Suppressor macrophage (primary cell): ENCODE results near the gene DIO1.

Experiments used
- DNase-seq, 4 experiments: peaks; one replicate each; pipeline ENCODE4 v3.0.0-alpha.2; 2020 to 2022

Gene DIO1

DNA sequence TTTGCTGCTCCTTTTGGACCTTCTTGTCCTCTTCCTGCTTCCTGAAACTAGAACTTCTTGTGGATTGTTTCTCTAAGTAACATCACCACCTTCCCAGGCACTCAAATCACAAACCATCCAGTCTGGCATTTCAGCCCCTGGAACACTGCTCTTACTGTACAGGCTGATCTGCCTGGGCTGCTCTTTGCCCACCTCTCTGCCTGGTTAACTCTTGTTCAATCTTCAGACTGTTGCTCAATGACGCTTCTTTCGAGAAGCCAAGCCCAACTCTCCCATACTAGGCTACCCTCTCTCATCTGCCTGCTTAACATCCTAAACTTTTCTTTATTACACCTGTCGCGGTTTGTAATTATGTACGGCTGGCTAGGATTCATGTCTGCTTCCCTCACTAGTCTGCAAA is 657 bp downstream of the DIO1 start:
- DNase-seq: no peak

DNA sequence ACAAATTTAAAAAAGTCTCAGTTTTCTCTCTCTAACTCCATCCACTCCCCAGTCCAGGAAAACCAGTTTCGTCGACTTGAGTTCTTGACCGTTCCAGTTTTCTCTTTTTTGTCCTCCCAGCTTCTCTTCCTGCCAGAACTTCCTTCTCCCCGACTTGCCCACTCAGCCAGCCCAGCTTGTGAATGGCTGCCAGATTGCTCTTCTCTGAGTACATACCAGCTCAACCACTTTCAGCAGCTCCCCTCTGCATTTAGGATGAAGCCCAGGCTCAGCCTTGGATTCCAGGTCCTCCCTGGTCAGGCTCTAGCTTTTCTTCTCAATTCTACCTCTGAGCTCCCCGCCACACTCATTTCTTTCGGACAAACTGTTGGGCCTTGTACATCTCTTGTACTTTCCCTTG is 1.4 kb downstream of the DIO1 start:
- peak in 3 of 4 experiments; percentile 23 to 47 (median 44) for DNase-seq

DNA sequence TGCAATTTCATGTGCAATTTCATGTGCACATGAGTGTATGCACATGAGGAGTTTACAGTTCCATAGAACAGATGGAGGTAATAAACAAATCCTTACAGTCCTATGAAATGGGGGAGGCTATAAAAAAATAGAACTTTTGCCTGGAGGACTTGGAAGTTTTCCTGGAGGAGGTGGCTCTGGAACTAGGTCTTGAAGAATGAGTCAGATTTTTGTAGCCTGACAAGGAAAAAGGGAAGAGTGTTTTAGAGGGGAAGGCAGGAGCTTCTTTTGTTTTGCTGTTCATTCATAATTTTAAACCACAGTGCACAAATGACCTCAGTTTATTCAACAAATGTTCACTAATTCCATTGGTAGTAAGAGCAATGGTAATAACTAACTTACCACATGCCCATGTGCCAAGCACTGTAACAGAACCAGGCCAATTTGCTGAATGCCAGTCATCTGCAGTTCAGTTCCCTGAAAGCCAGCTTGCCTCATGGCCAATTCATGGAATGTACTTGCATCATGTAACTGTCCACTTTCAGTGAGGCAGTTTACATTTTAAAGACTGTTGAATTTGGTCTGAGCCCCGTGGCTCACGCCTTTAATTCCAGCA is 2.7 kb downstream of the DIO1 start:
- DNase-seq: peak; percentile 61 to 80 (median 68)

DNA sequence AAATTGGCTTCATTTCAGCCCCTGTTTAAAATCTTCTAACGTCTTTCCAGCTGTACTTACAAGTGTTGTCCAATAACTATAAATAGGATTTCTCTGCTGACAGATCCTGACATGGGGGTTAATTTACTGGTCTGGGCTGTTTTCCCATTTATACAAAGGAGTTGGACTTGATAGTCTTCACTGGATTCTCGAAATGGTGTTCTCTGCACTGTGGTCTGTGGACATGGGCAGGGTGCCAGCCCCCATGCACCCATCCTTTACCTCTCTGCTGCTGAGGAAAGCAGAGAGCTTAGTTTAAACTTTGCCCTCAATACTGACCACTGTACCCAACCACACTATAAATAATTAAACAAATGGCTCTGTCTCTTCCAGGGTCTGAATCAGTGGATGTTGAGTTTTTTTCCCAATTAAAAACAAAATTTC is 5.2 kb downstream of the DIO1 start:
- no peak for DNase-seq

DNA sequence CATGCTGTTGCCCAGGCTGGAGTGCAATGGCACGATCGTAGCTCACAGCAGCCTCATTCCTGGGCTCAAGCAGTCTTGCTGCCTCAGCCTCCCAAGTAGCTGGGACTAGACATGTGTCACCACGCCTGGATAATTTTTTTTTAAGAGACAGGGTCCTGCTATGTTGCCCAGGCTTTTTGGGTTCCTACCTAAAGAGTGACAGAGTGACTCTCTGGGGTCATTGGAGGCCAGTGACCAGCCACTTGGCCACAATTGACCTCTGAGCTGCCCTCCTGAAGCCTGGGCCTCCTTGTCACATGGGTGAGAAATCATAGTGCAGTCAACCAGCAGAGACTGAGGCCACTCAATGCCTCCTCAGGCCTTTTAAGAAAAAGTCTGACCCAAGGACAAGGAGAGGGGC is 5.7 kb downstream of the DIO1 start:
- DNase-seq: no peak

DNA sequence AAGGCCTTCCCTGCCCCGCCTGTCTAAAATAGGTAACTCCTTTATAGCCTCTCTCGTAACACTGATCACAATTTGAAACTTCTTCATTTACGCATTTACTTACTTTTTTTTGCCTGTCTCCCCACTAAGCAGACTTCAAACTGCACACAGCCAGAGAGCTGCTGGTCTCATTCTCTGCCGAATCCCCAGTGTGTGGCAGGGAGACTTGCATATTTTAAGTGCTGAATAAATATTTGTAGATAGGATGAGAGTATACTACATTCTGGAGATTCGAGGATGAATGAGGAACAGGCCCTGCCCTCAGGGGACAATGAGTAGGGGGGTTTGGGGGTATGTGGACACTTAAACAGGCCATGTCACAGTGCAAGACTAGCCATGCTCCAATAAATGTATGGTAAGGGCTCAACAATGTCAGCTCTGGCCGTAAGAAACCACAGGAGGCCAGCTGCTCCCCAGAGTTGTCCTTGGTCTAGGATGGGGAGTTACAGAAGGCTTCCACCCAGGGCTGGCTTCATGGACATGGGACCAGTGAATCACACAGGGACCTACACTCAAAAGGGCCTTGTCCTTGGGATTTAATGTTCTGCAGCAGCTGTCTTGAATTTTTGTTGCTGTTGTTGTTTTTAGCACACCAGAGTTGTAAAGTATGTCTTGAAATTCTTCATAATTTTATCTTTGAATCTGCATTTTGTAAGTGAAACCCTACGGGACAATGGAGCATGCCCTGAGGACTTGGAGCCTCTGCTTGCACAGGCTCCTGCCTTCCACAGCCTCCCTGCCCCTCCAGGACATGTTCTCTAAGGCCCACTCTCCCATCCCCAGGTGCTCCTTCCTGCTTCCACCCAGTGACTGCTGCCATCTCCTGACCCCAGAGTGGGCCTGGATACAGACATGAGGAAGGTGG is 8.5 kb downstream of the DIO1 start:
- no peak for DNase-seq

DNA sequence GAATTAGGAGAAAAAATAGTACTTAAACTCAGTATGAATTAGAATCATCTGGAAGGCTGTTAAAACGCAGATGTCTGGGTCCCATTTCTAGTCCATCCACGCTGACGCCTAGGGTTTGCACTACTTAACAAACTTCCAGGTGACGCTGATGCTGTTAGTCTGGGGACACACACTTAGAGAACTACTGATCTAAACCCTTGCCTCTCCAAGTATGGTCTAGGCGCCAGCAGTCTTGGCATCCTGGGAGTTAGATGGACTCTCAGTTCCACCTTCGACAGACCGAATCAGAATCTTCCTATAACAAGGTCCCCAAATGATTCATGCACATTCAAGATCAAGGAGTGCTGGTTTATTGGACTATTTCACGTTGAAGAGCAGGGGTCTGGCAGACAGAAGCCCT is 11.5 kb downstream of the DIO1 start:
- no peak for DNase-seq

DNA sequence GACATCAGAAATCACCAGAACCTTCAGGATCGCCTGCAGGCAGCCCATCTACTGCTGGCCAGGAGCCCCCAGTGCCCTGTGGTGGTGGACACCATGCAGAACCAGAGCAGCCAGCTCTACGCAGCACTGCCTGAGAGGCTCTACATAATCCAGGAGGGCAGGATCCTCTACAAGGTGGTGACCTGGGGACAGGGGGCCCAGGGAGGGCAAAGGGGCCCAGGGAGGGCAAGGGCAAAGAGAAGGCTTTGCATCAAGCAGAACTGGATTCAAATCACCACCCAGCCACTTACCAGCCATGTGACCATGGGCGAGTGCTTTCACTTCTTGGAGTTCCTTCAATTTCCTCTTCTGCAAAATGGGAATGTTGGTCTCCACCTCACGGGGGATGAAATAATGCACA is 12.1 kb downstream of the DIO1 start:
- peak in 1 of 4 experiments; percentile 28 for DNase-seq

DNA sequence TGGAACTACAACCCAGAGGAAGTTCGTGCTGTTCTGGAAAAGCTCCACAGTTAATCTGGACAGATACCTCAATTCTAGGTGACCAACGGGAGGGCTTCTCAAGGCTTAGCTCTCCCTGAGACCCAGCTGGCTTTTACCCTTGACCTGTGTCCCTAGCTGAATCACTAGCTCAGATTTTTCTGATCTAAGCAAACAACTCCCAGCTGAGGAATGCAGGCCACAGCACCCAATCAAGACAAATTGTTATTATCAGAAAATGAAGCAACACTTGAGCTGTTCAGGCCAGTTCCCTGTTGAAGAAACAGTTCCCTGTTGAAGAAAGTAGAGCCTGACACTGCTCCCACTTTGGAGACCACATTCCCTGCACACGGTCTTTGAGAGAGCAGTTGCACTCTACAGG is 16.0 kb downstream of the DIO1 start:
- no peak for DNase-seq

DNA sequence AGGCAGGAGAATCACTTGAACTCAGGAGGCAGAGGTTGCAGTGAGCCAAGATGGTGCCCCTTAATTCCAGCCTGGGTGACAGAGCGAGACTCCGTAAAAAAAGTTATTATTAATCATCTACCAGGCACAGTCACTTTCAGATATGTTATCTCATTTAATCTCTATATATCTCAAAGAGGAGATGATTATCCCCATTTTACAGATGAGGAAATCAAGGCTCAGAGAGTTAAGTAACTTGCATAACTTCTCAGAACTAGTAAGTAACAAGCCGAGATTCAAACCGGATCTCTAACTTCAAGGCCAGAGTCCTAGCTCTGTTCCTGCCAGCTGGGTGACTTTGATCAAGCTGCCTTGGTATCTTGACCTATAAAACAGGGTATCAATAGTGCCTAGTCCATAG is 17.5 kb downstream of the DIO1 start:
- DNase-seq: no peak

DNA sequence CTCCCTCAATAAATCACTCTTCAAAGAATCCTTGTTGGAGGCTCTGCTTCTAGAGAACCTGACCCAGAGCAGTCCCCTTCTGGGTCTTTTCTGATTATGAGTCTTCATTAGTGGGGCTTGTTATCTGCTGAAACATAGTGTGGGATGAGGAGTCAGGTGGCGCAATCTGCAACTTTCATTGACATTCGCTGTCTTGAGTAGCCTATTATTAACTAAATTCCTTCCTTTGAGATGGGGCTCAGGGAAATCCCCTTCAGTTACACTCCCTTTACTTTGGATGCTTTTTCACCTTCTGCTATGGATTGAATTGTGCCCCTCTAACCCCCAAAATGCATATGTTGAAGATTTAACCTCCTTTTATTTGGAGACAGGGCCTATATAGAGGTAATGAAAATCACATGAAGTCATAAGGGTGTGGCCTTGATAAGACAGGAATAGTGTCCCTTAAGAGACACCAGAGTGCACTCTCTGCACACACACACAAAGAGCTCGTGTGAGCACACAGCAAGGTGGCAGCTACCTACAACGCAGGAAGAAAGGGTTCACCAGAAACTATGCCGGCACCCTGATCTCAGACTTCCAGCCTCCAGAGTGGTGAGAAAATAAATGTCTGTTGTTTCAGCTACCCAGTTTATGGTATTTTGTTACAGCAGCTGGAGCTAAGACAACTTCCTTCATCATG is 19.5 kb downstream of the DIO1 start:
- no peak for DNase-seq

DNA sequence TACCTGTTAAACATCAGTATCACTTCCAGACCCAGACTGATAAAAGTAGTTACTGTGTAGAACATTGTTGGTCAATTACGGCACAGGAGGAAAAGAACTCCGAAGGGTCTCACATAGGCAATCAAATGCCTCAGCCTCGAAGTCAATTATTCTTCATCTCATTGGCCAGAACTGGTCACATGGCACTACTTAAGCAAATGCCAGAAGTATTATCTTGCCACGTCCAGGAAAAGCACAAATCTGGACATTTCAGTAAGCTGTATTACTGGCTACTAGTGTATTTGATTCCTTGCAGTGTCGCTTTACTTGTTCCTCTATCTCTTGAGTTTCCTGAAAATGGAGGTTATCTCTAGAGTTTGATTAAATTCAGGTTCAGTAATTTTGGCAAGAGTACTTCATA is 24.4 kb downstream of the DIO1 start:
- DNase-seq: no peak

DNA sequence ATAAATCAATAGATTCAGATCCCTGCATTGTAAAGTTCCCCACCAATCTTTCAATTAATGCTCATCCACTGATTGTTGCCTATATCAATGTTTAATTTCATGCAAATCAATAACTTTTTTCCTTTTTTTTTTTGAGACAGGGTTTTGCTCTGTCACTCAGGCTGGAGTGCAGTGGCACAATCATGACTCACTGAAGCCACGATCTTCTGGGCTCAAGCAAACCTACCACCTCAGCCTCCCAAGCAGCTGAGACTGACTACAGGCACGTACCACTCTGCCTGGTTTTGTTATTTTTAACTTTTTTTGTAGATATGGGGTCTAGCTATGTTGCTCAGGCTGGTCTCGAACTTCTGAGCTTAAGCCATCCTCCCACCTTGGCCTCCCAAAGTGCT is 25.7 kb downstream of the DIO1 start:
- DNase-seq: no peak

DNA sequence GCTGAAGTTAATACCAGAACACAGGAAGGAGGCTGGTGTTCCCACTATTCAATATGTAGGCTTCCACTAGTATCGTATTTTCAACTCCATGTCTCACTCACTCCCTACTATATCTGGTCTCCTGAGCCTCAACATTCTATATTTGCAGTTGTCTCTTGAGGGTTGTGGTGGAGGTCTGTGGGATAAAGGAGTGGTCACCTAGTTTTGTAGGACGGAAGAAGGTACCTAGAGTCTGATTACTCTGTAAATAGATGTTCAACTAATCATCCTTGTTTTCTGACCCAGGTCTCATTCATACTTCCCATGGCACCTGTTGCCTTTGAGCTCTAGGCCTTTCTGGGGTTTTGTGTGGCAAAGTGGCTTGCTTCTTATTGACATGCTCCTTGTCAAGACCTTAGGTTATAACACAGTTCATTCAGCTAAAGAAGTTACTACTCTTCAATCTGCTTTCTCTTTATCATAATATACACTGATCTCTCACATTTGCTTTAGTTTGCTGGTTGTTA is 33.4 kb downstream of the DIO1 start:
- no peak for DNase-seq

DNA sequence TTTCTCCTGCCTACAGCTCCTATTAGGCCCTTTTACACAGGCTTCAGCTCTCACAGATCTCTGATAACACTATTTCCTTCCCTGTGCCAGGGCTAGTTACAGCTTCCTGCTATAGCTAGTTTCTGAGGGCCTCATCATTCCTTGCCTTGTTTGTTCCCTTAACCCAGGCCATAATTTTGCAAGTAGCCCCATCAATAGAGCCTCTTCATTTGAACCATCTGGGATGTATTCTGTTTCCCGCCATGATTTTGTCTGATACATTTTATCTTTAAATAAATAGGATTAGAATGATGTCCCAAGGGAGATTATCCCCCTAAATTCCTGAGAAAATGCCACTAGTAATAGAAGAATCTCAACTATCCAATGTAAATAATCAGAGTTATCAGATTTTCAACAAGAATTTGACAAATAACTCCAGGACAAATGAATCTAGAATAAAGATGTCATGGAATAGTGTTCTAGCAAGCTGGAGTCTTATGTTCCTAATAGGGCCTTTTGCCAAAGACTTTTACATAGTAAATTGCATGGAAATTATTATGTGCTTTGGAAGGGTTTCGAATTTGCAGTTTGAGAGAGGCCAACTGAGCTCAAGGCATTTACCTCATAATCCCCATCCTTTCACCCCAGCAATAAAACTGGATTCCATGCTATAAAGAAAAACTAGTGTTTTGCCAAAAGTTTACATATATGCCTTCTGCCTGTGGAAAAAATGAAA is 35.4 kb downstream of the DIO1 start:
- DNase-seq: no peak

DNA sequence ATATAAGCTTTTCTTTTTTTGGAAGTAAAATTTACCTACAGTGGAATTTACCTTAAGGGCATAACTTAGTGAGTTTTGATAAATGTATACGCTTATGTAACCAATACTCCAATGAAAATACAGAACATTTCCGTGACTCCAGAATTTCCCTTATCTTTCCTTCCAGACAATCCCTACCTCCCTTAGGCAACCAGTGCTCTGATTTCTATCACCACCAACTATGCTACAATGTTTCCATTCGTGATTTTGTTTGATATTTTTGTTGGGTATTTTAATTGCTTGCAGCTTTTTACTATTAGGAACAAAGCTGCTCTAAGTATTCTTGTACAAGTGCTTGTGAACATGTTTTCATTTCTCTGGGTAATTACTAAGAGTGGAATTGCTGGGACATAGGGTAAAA is 36.9 kb downstream of the DIO1 start:
- no peak for DNase-seq

DNA sequence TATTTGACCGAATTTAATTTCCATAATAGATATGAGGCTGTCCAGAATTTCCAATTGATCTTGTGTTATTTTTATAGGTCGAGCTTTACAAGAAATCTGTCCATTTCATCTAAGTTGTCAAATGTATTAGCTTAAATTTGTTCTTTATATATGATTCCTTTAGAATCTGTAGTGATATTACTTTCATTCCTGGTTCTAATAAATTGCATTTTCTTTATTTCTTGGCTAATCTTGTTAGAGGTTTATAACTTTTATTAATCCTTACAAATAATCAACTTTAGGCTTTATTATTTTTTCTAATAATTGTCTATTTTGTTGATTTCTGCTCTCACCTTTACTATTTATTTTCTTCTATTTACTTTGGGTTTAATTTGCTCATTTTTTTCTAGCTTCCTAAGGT is 37.5 kb downstream of the DIO1 start:
- no peak for DNase-seq

DNA sequence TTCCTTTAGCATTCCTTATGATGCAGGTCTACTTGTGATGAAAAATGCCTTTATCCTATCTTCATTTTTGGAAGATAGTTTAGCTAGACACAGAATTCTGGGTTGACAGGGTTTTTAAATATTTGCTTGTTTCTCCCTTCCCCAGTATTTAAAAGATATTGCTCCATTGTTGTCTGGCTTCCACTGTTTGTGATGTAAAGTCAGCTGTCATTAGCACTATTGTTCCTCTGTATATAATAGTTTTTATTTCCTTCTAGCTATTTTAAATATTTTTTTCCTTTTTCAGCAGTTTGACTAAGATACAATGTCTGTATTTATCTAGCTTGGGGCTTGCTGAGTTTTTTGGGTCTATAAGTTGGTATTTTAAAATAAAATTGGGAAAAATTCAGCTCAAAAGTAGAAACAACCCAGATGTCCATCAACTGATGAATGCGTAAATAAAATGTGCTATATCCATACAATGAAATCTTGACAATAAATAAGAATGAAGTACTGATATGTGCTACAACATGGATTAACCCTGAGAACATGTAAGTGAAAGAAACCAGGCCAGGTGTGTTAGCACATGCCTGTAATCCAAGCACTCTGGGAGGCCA is 40.3 kb downstream of the DIO1 start:
- no peak for DNase-seq

DNA sequence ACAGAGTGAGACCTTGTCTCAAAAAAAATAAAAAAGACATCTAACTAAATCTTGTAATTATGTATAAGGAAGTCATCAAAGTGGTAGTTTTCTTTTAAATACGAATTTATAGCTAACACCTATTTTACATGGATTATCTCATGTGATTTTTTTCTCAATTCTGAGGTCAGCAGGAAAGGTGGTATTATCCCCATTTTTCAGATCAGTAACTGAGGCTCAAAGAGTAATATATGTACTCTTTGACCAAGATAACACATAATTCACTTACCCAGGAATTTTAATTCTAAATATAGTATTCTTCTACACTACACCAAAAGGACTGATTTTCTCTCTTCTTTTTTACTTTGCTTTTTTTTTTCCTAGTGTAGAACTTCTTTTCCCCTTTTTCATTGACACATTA is 42.4 kb downstream of the DIO1 start:
- DNase-seq: no peak

DNA sequence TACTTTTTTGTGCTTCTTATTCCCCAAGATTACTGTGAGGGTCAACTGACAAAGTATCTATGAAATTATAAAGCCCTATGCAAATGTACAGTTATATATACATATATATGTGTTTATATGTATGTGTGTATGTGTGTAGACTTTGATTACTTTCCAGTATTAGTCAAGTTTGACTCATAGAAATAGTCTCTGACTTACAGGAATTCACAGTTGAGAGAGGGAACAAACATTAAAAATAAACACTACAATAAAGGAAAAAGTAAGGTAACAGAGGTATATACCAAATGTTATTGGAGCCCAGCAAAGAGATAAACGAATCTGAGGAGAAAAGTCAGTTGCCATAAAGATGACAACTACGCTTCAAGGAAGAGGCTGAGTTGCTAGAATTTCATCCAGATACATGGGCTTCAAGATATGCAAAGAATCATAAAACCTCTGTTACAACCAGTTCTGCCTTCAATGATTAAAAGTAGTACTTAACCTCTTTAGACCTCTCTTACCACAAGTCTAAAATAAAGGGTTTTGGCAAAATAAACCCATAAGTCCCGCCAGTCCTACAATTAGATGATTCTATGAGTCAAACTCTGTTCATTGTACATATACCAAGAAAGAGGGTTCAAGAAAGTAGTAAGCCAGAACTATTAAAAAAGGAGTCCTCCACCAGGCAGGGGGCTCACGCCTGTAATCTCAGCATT is 44.3 kb downstream of the DIO1 start:
- no peak for DNase-seq

DNA sequence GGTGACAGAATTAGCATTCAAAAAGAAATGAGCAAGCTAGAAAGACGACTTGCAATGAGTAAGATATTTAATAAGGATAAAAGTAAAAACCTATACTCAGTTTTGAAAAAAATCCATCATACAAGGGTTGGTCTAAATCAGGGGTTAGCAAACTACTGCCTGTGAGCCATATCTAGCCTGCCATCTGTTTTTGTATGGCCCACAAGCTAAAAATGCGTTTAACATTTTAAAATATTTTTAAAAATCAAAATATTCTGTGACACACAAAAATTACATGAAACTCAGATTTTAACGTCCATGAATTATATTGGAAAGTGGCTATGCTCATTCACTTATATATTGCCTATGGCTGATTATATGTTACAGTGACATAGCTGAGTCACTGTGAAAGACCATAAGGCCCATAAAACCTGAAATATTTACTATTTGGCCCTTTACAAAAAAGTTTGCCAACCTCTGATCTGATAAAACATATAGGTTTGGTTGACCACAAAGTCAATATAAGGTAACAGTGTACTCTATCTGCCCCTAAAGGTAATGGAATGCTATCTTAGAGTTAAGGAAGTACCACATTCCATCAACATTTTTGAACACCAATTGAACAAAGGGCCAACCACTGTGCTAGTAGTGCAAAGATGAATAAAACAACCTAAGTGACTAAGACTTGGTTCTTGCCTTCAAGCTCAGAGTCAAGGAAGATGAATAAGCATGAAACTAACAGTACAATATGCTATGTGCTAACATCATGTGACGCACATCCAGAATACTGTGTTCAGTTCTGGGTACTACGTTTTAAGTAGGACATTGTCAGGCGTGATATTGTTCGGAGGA is 48.4 kb downstream of the DIO1 start:
- no peak for DNase-seq
